H1 (cell line): Measurements from ENCODE around the gene GP1BB. TPM values are rescaled to one million over a fixed set of nuclear protein-coding genes. Genes with fewer than 3 reads are reported as not detected.

Experiments
- CTCF ChIA-PET: fragments of 300-600 bp; sonication (Branson Sonifier 250); formaldehyde crosslinking; loops from one replicate; lab custom pipeline; 2021; ENCODE audit not compliant: partially characterized antibody; lab: Charles Lee
- POLR2A ChIA-PET: fragments of 300-600 bp; sonication (Branson Sonifier 250); formaldehyde crosslinking; loops from one replicate; lab custom pipeline; 2021; ENCODE audit warnings: inconsistent platforms; ENCODE audit not compliant: partially characterized antibody; lab: Charles Lee
- DNase-seq, 2 experiments: peaks; one replicate each; pipeline versions ENCODE4 v3.0.0 to v3.0.0-alpha.2; 2010 to 2022; ENCODE audit warnings: low spot score in 2 of 2, low read depth in 1 of 2, mixed read lengths in 1 of 2
- FAIRE-seq: peaks from 2 replicates; lab custom pipeline; 2011; peaks lifted over from hg19 to GRCh38; lab: Jason Lieb, UNC
- H2AFZ ChIP-seq: 2 replicates; pipeline ENCODE4 v1.8.1; 2012; ENCODE audit warnings: low read length, inconsistent platforms
- H2AK5ac ChIP-seq: 2 replicates; pipeline ENCODE4 v1.6.1; 2013; ENCODE audit warnings: low read depth, low read length
- H2BK120ac ChIP-seq: replicated peaks from 2 replicates; pipeline ENCODE3; 2013; ENCODE audit warnings: low read depth, low read length, inconsistent platforms
- H2BK12ac ChIP-seq: 2 replicates; pipeline ENCODE4 v1.6.1; 2013; ENCODE audit warnings: low read depth, low read length
- H2BK15ac ChIP-seq: 2 replicates; pipeline ENCODE4 v1.6.1; 2013; ENCODE audit warnings: low read length
- H2BK20ac ChIP-seq: 2 replicates; pipeline ENCODE4 v1.6.1; 2013; ENCODE audit warnings: low read length
- H2BK5ac ChIP-seq: 2 replicates; pipeline ENCODE4 v1.6.1; 2013; ENCODE audit warnings: low read depth, low read length
- H3K14ac ChIP-seq: 2 replicates; pipeline ENCODE4 v1.6.1; 2013; ENCODE audit warnings: inconsistent platforms; ENCODE audit not compliant: insufficient read length
- H3K18ac ChIP-seq: 2 replicates; pipeline ENCODE4 v1.6.1; 2013; ENCODE audit warnings: low read length; ENCODE audit errors: extremely low read depth
- H3K23ac ChIP-seq: 2 replicates; pipeline ENCODE4 v1.6.1; 2013; ENCODE audit warnings: inconsistent platforms; ENCODE audit not compliant: insufficient read length
- H3K23me2 ChIP-seq: 2 replicates; pipeline ENCODE4 v1.6.1; 2013; ENCODE audit warnings: low read depth, low read length
- H3K27ac ChIP-seq: 2 replicates; pipeline ENCODE4 v1.6.1; 2011; ENCODE audit warnings: low read depth, low read length, inconsistent platforms
- H3K27me3 ChIP-seq, 4 experiments: replicated peaks in 1 of 4; 1 replicate in 1 of 4; 2 replicates in 3 of 4; pipeline versions ENCODE4 v1.6.1 to v1.8.1; 2011 to 2013; ENCODE audit warnings: low read length in 3 of 4, mild to moderate bottlenecking in 3 of 4, inconsistent platforms in 2 of 4, mixed read lengths in 2 of 4, moderate library complexity in 1 of 4; ENCODE audit not compliant: control insufficient read depth in 3 of 4, insufficient read depth in 3 of 4; ENCODE audit errors: extremely low read depth in 1 of 4
- H3K36me3 ChIP-seq, 4 experiments: 2 replicates each; pipeline versions ENCODE4 v1.6.1 to v1.8.1; 2011 to 2013; ENCODE audit warnings: mild to moderate bottlenecking in 4 of 4, low read length in 3 of 4, moderate library complexity in 2 of 4, control low read depth in 1 of 4, inconsistent platforms in 1 of 4; ENCODE audit not compliant: insufficient read depth in 4 of 4, control insufficient read depth in 2 of 4
- H3K4ac ChIP-seq: replicated peaks from 2 replicates; pipeline ENCODE3; 2013; ENCODE audit warnings: low read length, low read depth, mixed read lengths, inconsistent platforms; ENCODE audit not compliant: insufficient read length
- H3K4me1 ChIP-seq, 4 experiments: replicated peaks in 1 of 4; 1 replicate in 1 of 4; 2 replicates in 3 of 4; pipeline versions ENCODE4 v1.6.1 to v1.8.1; 2011 to 2013; ENCODE audit warnings: low read length in 3 of 4, inconsistent platforms in 2 of 4, mixed read lengths in 1 of 4; ENCODE audit not compliant: insufficient read depth in 4 of 4, control insufficient read depth in 3 of 4
- H3K4me2 ChIP-seq, 2 experiments: 2 replicates each; pipeline versions ENCODE4 v1.6.1 to v1.8.1; 2011 to 2013; ENCODE audit warnings: low read depth in 2 of 2, low read length in 2 of 2, control low read depth in 1 of 2, inconsistent platforms in 1 of 2, mild to moderate bottlenecking in 1 of 2; ENCODE audit not compliant: insufficient read depth in 1 of 2
- H3K4me3 ChIP-seq, 4 experiments: fragments of 200-600, 300-600 bp in 1 of 4; sonication (generic), shearing (Covaris generic), sonication (Bioruptor Twin) in 1 of 4; 2 replicates each; pipeline versions ENCODE4 v1.5.1 to v1.8.1; 2011 to 2016; ENCODE audit warnings: low read length in 4 of 4, low read depth in 3 of 4, control low read depth in 2 of 4, inconsistent platforms in 2 of 4, mild to moderate bottlenecking in 2 of 4, mixed read lengths in 1 of 4, moderate library complexity in 1 of 4; ENCODE audit not compliant: insufficient read depth in 2 of 4; ENCODE audit errors: extremely low read depth in 1 of 4
- H3K56ac ChIP-seq: replicated peaks from 2 replicates; pipeline ENCODE3; 2013; ENCODE audit warnings: low read depth, mild to moderate bottlenecking, mixed read lengths, low read length, inconsistent platforms; ENCODE audit not compliant: insufficient read length
- H3K79me1 ChIP-seq: 2 replicates; pipeline ENCODE4 v1.6.1; 2013; ENCODE audit warnings: low read depth, low read length, control low read depth
- H3K79me2 ChIP-seq, 2 experiments: 2 replicates each; pipeline versions ENCODE4 v1.6.1 to v1.8.1; 2012 to 2013; ENCODE audit warnings: low read length in 2 of 2, mild to moderate bottlenecking in 2 of 2, inconsistent platforms in 1 of 2; ENCODE audit not compliant: insufficient read depth in 2 of 2, control insufficient read depth in 1 of 2
- H3K9ac ChIP-seq, 4 experiments: replicated peaks in 1 of 4; 1 replicate in 1 of 4; 2 replicates in 3 of 4; pipeline versions ENCODE4 v1.6.1 to v1.8.1; 2011 to 2013; ENCODE audit warnings: low read depth in 3 of 4, low read length in 3 of 4, control low read depth in 2 of 4, mild to moderate bottlenecking in 2 of 4, moderate library complexity in 2 of 4, inconsistent platforms in 1 of 4; ENCODE audit errors: extremely low read depth in 1 of 4
- H3K9me3 ChIP-seq, 2 experiments: 2 replicates each; pipeline versions ENCODE4 v1.6.1 to v1.8.1; 2012 to 2013; ENCODE audit warnings: mild to moderate bottlenecking in 2 of 2, moderate library complexity in 2 of 2, control low read depth in 1 of 2, inconsistent platforms in 1 of 2, low read depth in 1 of 2, low read length in 1 of 2, mixed read lengths in 1 of 2; ENCODE audit not compliant: insufficient read depth in 2 of 2
- H4K20me1 ChIP-seq, 2 experiments: replicated peaks in 1 of 2; 2 replicates each; pipeline versions ENCODE3 to v1.8.1; 2011 to 2013; ENCODE audit warnings: inconsistent platforms in 2 of 2, low read length in 2 of 2, mild to moderate bottlenecking in 1 of 2; ENCODE audit not compliant: insufficient read depth in 2 of 2, control insufficient read depth in 1 of 2
- H4K5ac ChIP-seq: 2 replicates; pipeline ENCODE4 v1.6.1; 2013; ENCODE audit warnings: low read length, low read depth, mixed read lengths, inconsistent platforms; ENCODE audit not compliant: insufficient read length
- H4K8ac ChIP-seq: 2 replicates; pipeline ENCODE4 v1.8.0; 2013; ENCODE audit warnings: mild to moderate bottlenecking, moderate library complexity, low read length, inconsistent platforms; ENCODE audit not compliant: insufficient read depth; ENCODE audit errors: extremely low read depth
- H4K91ac ChIP-seq: replicated peaks from 2 replicates; pipeline ENCODE3; 2013; ENCODE audit warnings: low read length, mixed read lengths, inconsistent platforms; ENCODE audit not compliant: insufficient read length
- CBX5 ChIP-seq: fragments of 300-800, 300-1000 bp; sonication (generic); IDR thresholded peaks from 2 replicates; pipeline ENCODE4 v1.7.1; 2016; ENCODE audit warnings: antibody characterized with exemption, low read length, low read depth
- YY1 ChIP-seq: IDR thresholded peaks from 2 replicates; pipeline ENCODE4 v1.6.1; 2011; ENCODE audit warnings: low read depth, mild to moderate bottlenecking, low read length
- WGBS, 2 experiments: shearing (Covaris generic) in 1 of 2; methylation state at CpG; one replicate each; pipeline versions ENCODE4 v1.1.6 to v1.1.7; 2013 to 2015; ENCODE audit warnings: low lambda C conversion rate in 2 of 2, mixed read lengths in 2 of 2, inconsistent platforms in 1 of 2, low coverage in 1 of 2, missing lambda C conversion rate in 1 of 2; ENCODE audit not compliant: insufficient replicate concordance in 2 of 2, insufficient coverage in 1 of 2, insufficient read length in 1 of 2; ENCODE audit errors: extremely low coverage in 1 of 2, missing lambda C conversion rate in 1 of 2; 5-methylcytosine and 5-hydroxymethylcytosine counted together
- polyA plus RNA-seq, 7 experiments: library from polyadenylated mRNA; depleted of rRNA in 3 of 7; stranded (reverse) in 5 of 7; unstranded in 2 of 7; fragments of >200 nt in 5 of 7; fragments of 200-250 nt in 2 of 7; gene quantifications; 1 replicate in 5 of 7; 2 replicates in 1 of 7; 4 replicates in 1 of 7; pipeline versions ENCODE4 v1.2.1 to v1.2.3, GENCODE V29; 2011 to 2013; ENCODE audit warnings: missing spikeins in 2 of 7, mixed read lengths in 2 of 7
- total RNA-seq: library from RNA; stranded (reverse); fragmentation: NEBNext Ultra II Directional; extraction: Animal tissue kit (Norgen Biotek cat#: 25700); gene quantifications from 2 replicates; pipeline ENCODE4 v1.2.1, GENCODE V29; 2021

GP1BB gene
- total and polyA plus RNA-seq, 2 of the 8 experiments (the other 6 are each of a cell fraction or from before 2014, with no cell fraction given): 0.36 TPM; not detected in 1

DNA sequence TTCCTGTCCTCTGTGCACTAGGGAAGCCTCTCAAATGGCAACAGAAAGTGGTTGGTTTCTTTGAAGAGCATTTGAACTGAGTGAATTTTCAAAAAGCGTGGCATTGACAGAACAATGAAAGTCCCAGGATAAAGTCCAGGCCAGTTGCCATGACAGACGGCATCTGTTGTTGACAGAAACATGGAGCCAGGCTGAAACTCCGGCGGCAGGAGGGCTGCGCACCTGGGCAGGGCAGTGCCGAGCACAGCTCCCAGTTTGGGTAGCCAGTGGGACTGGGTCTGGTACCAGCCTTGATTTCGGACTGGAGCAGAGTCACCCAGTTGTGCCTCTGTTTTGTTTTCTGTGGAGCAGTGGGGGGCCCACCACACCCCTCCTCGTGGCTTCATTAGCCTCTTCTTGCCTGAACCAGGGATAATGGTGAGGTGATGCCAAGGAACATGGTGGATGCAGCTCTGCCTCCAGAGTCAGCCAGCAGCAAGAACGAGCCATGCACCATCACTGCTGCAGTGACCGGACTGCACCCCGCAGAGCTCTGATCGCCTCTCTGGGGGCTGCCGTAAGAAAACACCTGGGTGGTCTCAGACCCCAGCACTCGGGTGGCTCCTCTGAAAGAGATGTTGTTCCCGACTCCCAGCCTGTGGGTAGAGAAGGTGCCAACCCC lies 18.9 kb upstream of the GP1BB start:
- Histone ChIP-seq H2AFZ (no peak overlapping the region), H3K14ac (no peak overlapping the region), H3K56ac (no peak overlapping the region), H2BK120ac (peak overlapping the region; percentile 79), H3K23me2 (no peaks in the 10 kb centered on the region), H3K27ac (no peak overlapping the region), H4K8ac (0 out of 2 replicates have a peak overlapping the region, but pooled peaks have one; percentile 36), H3K79me1 (no peaks in the 10 kb centered on the region), H4K5ac (no peak overlapping the region), H2BK12ac (peak overlapping the region; percentile 99), H3K36me3 (no peaks in the 10 kb centered on the region), H3K9me3 (no peaks in the 10 kb centered on the region), H3K18ac (peak overlapping the region; percentile 94), H3K4me2 (no peak overlapping the region), H4K20me1 (no peaks in the 10 kb centered on the region), H2BK15ac (no peak overlapping the region; the same call in 1 of the 2 replicates), H2AK5ac (peak overlapping the region; percentile 47), H3K9ac (no peak overlapping the region), H4K91ac (peak overlapping the region; percentile 71), H3K23ac (no peak overlapping the region), H3K4me1 (peaks cover 0 to 24% (median 15%) of the 10 kb centered on the region in 4 experiments; a peak in 6 of 7 replicates), H2BK20ac (peak overlapping the region; percentile 95), H3K27me3 (peaks cover 0 to 8% (median 7%) of the 10 kb centered on the region in 4 experiments; a peak in 4 of 7 replicates), H2BK5ac (peak overlapping the region; percentile 90; the same call in 1 of the 2 replicates), H3K4me3 (no peak overlapping the region), H3K4ac (peak overlapping the region; percentile 79), H3K79me2 (no peaks in the 10 kb centered on the region)
- WGBS, 2 experiments: 89% methylated on average over 15 of the region's 15 CpGs; no CpG with 5 or more reads in 1 of the 2 experiments
- ChIA-PET CTCF (interaction anchor here (0.7 to 7.5 kb wide), 22 partner anchors 8 to 1889 kb away, joined by 3 to 76 read pairs (median 4); partner anchors contain the start of gene SEPTIN5), POLR2A (interaction anchor here (1.2 to 1.6 kb wide), 2 partner anchors 8 to 13 kb away, joined by 5 read pairs; no protein-coding TSS in a partner anchor)
- DNase-seq: no peak
- TF ChIP-seq CBX5: no peak
- TF ChIP-seq YY1: no peak
- FAIRE-seq: no peak
